Measurements from ENCODE around the gene DDX17. TPM values are rescaled to one million over a fixed set of nuclear protein-coding genes. Genes with fewer than 3 reads are reported as not detected.
"Not testable (repeated sequence)": the region's sequence is repeated elsewhere in the genome, so short reads cannot be mapped to it uniquely, and the experiment has no call there.

Gene DDX17
- total RNA-seq, 8 experiments from 2014 or later, result 209 to 667 (median 286) TPM

- Histone ChIP-seq H3K4me3 (no peak overlapping the region), H3K4me1 (replicated peaks in 1 of 2) (no peaks in the 10 kb centered on the region), H3K27ac (no peak overlapping the region)
- in situ Hi-C loops (cut with MboI; ENCODE audit: low pct_unique_long_range_greater_than_20kb in 2 of 9, low sequenced_read_pairs in 9 of 9, unreplicated experiment in 9 of 9), result no loop called here
- 33 to 100% (median 95%) methylated on average over 1 to 6 of the region's 6 CpGs; no CpG with 5 or more reads in 1 of the 10 experiments for WGBS, 10 experiments
- ATAC-seq (replicated peaks in 6 of 8), result no peak
Observed at GRCh38 chr22:38487946-38488345, 18.2 kb downstream of the DDX17 start.

GRCh38 chr22:38485783-38486182 lies 20.3 kb downstream of the DDX17 start:
- in situ Hi-C loops (cut with MboI; ENCODE audit: low pct_unique_long_range_greater_than_20kb in 2 of 9, low sequenced_read_pairs in 9 of 9, unreplicated experiment in 9 of 9), result no loop called here
- Histone ChIP-seq H3K4me3 (no peak overlapping the region), H3K4me1 (replicated peaks in 1 of 2) (no peaks in the 10 kb centered on the region), H3K27ac (no peak overlapping the region)
- peak in 6 of 8 experiments; percentile 12 to 52 (median 38) for ATAC-seq (replicated peaks in 6 of 8)
- WGBS, 10 experiments, result 57 to 100% (median 84%) methylated on average over 1 to 3 of the region's 5 CpGs; no CpG with 5 or more reads in 2 of the 10 experiments

- Histone ChIP-seq H3K4me3 (no peak overlapping the region), H3K27ac (no peak overlapping the region), H3K4me1 (replicated peaks in 1 of 2) (no peaks in the 10 kb centered on the region)
- 13 to 100% (median 95%) methylated on average over 1 of the region's 1 CpG; no CpG with 5 or more reads in 2 of the 10 experiments for WGBS, 10 experiments
- ATAC-seq (replicated peaks in 6 of 8), result no peak
- in situ Hi-C loops (cut with MboI; ENCODE audit: low pct_unique_long_range_greater_than_20kb in 2 of 9, low sequenced_read_pairs in 9 of 9, unreplicated experiment in 9 of 9), result no loop called here
Observed at GRCh38 chr22:38484244-38484643, 21.9 kb downstream of the DDX17 start.

- H3K4me1 ChIP-seq (replicated peaks in 1 of 2), result no peaks in the 10 kb centered on the region
- in situ Hi-C loops (cut with MboI; ENCODE audit: low pct_unique_long_range_greater_than_20kb in 2 of 9, low sequenced_read_pairs in 9 of 9, unreplicated experiment in 9 of 9), result no loop called here
- WGBS, 10 experiments, result 90 to 100% (median 95%) methylated on average over 2 to 6 of the region's 6 CpGs
- H3K27ac ChIP-seq, result no peak overlapping the region
- no peak for ATAC-seq (replicated peaks in 6 of 8)
- H3K4me3 ChIP-seq, result no peak overlapping the region
Observed at GRCh38 chr22:38482662-38483308, 23.3 kb downstream of the DDX17 start.

- Histone ChIP-seq H3K27ac (no peak overlapping the region), H3K4me1 (replicated peaks in 1 of 2) (no peaks in the 10 kb centered on the region), H3K4me3 (no peak overlapping the region)
- in situ Hi-C loops (cut with MboI; ENCODE audit: low pct_unique_long_range_greater_than_20kb in 2 of 9, low sequenced_read_pairs in 9 of 9, unreplicated experiment in 9 of 9), result no loop called here
- peak in 1 of 8 experiments; percentile 21 for ATAC-seq (replicated peaks in 6 of 8)
- 90 to 100% (median 95%) methylated on average over 2 to 8 of the region's 8 CpGs for WGBS, 10 experiments
Observed at GRCh38 chr22:38481871-38482332, 24.2 kb downstream of the DDX17 start.

- in situ Hi-C loops (cut with MboI; ENCODE audit: low pct_unique_long_range_greater_than_20kb in 2 of 9, low sequenced_read_pairs in 9 of 9, unreplicated experiment in 9 of 9), result no loop called here
- no peak overlapping the region for H3K4me3 ChIP-seq
- ATAC-seq (replicated peaks in 6 of 8), result peak in 1 of 8 experiments; percentile 16
- H3K27ac ChIP-seq, result no peak overlapping the region
- 94 to 100% (median 100%) methylated on average over 1 to 3 of the region's 3 CpGs; no CpG with 5 or more reads in 4 of the 10 experiments for WGBS, 10 experiments
- no peaks in the 10 kb centered on the region for H3K4me1 ChIP-seq (replicated peaks in 1 of 2)
Observed at GRCh38 chr22:38481162-38481870, 24.8 kb downstream of the DDX17 start.

- Histone ChIP-seq H3K4me1 (replicated peaks in 1 of 2) (no peaks in the 10 kb centered on the region), H3K27ac (no peak overlapping the region)
Observed at GRCh38 chr22:38479096-38479837, 26.8 kb downstream of the DDX17 start.

GRCh38 chr22:38477585-38477984 lies 28.5 kb downstream of the DDX17 start:
- in situ Hi-C loops (cut with MboI; ENCODE audit: low pct_unique_long_range_greater_than_20kb in 2 of 9, low sequenced_read_pairs in 9 of 9, unreplicated experiment in 9 of 9), result no loop called here
- 86 to 89% (median 86%) methylated on average over 1 of the region's 1 CpG; no CpG with 5 or more reads in 7 of the 10 experiments for WGBS, 10 experiments
- ATAC-seq (replicated peaks in 6 of 8), result peak in 1 of 8 experiments; percentile 5

More at GRCh38 chr22:38479096-38479837, 26.8 kb downstream of the DDX17 start:
- ATAC-seq (replicated peaks in 6 of 8), result peak in 1 of 8 experiments; percentile 2
- 60 to 100% (median 73%) methylated on average over 1 to 7 of the region's 7 CpGs; no CpG with 5 or more reads in 1 of the 10 experiments for WGBS, 10 experiments
- no peak overlapping the region for H3K4me3 ChIP-seq
- in situ Hi-C loops (cut with MboI; ENCODE audit: low pct_unique_long_range_greater_than_20kb in 2 of 9, low sequenced_read_pairs in 9 of 9, unreplicated experiment in 9 of 9), result no loop called here

GRCh38 chr22:38474003-38474607 lies 32.0 kb downstream of the DDX17 start:
- in situ Hi-C loops (cut with MboI; ENCODE audit: low pct_unique_long_range_greater_than_20kb in 2 of 9, low sequenced_read_pairs in 9 of 9, unreplicated experiment in 9 of 9), result no loop called here
- H3K4me1 ChIP-seq (replicated peaks in 1 of 2), result no peaks in the 10 kb centered on the region
- ATAC-seq (replicated peaks in 6 of 8), result no peak
- 13 to 100% (median 33%) methylated on average over 3 to 4 of the region's 10 CpGs; no CpG with 5 or more reads in 7 of the 10 experiments for WGBS, 10 experiments
- H3K27ac ChIP-seq, result no peak overlapping the region
- H3K4me3 ChIP-seq, result no peak overlapping the region

More at GRCh38 chr22:38477585-38477984, 28.5 kb downstream of the DDX17 start:
- Histone ChIP-seq H3K4me1 (replicated peaks in 1 of 2) (no peaks in the 10 kb centered on the region), H3K27ac (no peak overlapping the region), H3K4me3 (no peak overlapping the region)

GRCh38 chr22:38471237-38471636 lies 34.9 kb downstream of the DDX17 start:
- no peak overlapping the region for H3K4me3 ChIP-seq
- no peak overlapping the region for H3K27ac ChIP-seq
- in situ Hi-C loops (cut with MboI; ENCODE audit: low pct_unique_long_range_greater_than_20kb in 2 of 9, low sequenced_read_pairs in 9 of 9, unreplicated experiment in 9 of 9), result no loop called here
- peaks cover 0 to 8% of the 10 kb centered on the region in 2 donors for H3K4me1 ChIP-seq (replicated peaks in 1 of 2)
- no peak for ATAC-seq (replicated peaks in 6 of 8)
- 78 to 100% (median 86%) methylated on average over 1 to 4 of the region's 11 CpGs; no CpG with 5 or more reads in 5 of the 10 experiments for WGBS, 10 experiments

- H3K27ac ChIP-seq; ATAC-seq (replicated peaks in 6 of 8); in situ Hi-C loops (cut with MboI; ENCODE audit: low pct_unique_long_range_greater_than_20kb in 2 of 9, low sequenced_read_pairs in 9 of 9, unreplicated experiment in 9 of 9); H3K4me3 ChIP-seq; H3K4me1 ChIP-seq (replicated peaks in 1 of 2): not testable (repeated sequence)
- WGBS, 10 experiments, result 80 to 96% (median 90%) methylated on average over 2 to 10 of the region's 10 CpGs; no CpG with 5 or more reads in 5 of the 10 experiments
Observed at GRCh38 chr22:38470179-38470578, 35.9 kb downstream of the DDX17 start.

GRCh38 chr22:38469306-38469781 lies 36.8 kb downstream of the DDX17 start:
- no peak overlapping the region for H3K27ac ChIP-seq
- no peak overlapping the region for H3K4me3 ChIP-seq
- peaks cover 0 to 8% of the 10 kb centered on the region in 2 donors for H3K4me1 ChIP-seq (replicated peaks in 1 of 2)
- ATAC-seq (replicated peaks in 6 of 8), result no peak
- WGBS, 10 experiments, result 0 to 100% (median 90%) methylated on average over 1 to 3 of the region's 6 CpGs; no CpG with 5 or more reads in 5 of the 10 experiments
- in situ Hi-C loops (cut with MboI; ENCODE audit: low pct_unique_long_range_greater_than_20kb in 2 of 9, low sequenced_read_pairs in 9 of 9, unreplicated experiment in 9 of 9), result no loop called here
